ENCODE data around the gene HSPB7. TPM values are rescaled to one million over a fixed set of nuclear protein-coding genes. Genes with fewer than 3 reads are reported as not detected.

The HSPB7 gene
- total and polyA plus RNA-seq, 2 of the 8 experiments (the other 6 are each of a cell fraction or from before 2014, with no cell fraction given), result not detected

DNA sequence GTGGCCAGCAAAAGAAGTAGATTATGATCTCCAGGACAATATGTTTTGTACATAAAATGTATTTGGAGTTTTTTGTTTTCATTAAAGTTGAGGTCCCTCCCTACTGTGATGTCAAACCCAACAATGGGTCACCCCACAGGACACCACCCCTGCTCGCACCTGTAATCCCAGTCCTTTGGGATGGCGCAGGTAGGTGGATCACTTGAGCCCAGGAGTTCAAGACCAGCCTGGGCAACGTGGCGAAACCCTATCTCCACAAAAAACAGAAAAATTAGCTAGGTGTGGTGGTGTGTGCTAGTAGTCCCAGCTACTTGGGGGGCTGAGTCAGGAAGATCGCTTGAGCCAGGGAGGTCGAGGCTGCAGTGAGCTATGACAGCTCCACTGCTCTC, 50.9 kb downstream of the HSPB7 start (continued):
- no peak for TF ChIP-seq CHD2 (IDR thresholded peaks at IDR 0.05; ENCODE audit: low read length)
- TF ChIP-seq, protein P1, sequence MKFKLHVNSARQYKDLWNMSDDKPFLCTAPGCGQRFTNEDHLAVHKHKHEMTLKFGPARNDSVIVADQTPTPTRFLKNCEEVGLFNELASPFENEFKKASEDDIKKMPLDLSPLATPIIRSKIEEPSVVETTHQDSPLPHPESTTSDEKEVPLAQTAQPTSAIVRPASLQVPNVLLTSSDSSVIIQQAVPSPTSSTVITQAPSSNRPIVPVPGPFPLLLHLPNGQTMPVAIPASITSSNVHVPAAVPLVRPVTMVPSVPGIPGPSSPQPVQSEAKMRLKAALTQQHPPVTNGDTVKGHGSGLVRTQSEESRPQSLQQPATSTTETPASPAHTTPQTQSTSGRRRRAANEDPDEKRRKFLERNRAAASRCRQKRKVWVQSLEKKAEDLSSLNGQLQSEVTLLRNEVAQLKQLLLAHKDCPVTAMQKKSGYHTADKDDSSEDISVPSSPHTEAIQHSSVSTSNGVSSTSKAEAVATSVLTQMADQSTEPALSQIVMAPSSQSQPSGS (IDR thresholded peaks at IDR 0.05; ENCODE audit: low read length), result no peak
